ENCODE measurements around the gene ZNF624. TPM values are rescaled to one million over a fixed set of nuclear protein-coding genes. Genes with fewer than 3 reads are reported as not detected.

The ZNF624 gene
- total and polyA plus RNA-seq, 2 of the 4 experiments (the other 2 are of a cell fraction) = 0.80 to 3.8 TPM

DNA sequence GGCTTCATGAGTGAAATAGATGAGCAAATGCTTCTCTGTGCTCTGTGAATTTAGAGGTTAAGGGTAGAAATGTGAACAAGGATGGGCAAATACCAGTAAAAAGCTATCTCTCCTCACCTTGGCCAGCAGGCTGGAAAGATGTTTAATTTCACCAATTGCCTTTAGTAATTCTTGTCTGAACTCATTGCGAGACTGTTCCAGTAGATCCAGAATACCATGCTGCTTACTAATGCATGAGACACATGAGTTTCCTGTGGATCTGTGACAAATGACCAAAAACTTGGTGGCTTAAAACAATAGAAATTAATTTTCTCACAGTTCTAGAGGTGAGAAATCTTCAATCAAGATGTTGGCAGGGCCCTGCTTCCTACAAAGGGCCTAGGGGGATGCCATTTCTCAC is 9.3 kb upstream of the ZNF624 start:
- Histone ChIP-seq H3K23ac (ENCODE audit: low read depth, low read length) (no peak overlapping the region), H3K27me3 (ENCODE audit: control insufficient read depth, insufficient read depth, low read length) (peaks cover 27% of the 10 kb centered on the region), H3K18ac (ENCODE audit: low read depth, low read length) (no peak overlapping the region), H4K91ac (ENCODE audit: insufficient read depth, low read depth, low read length) (no peak overlapping the region), H3K79me1 (ENCODE audit: low read depth in 1 of 2, low read length in 2 of 2) (no peaks in the 10 kb centered on the region), H3K4me2 (ENCODE audit: low read depth, low read length) (no peak overlapping the region), H3K4me1 (ENCODE audit: control insufficient read depth, insufficient read depth, low read length) (peaks cover 2% of the 10 kb centered on the region; the same call in 1 of the 2 replicates), H2AK9ac (replicated peaks; ENCODE audit: low read depth, low read length, poor library complexity) (no peak overlapping the region), H3K36me3 (ENCODE audit: control insufficient read depth, insufficient read depth, low read length) (no peaks in the 10 kb centered on the region), H4K5ac (ENCODE audit: low read depth, low read length) (no peak overlapping the region), H3K14ac (replicated peaks; ENCODE audit: low read depth, low read length) (no peak overlapping the region), H3K27ac (ENCODE audit: insufficient read depth, low read length) (no peak overlapping the region), H2BK20ac (ENCODE audit: low read depth, low read length) (no peak overlapping the region), H3K9me3 (ENCODE audit: control insufficient read depth, insufficient read depth, low read length) (peaks cover 3% of the 10 kb centered on the region; the same call in 1 of the 2 replicates), H2AFZ (replicated peaks; ENCODE audit: low read length, poor library complexity) (no peak overlapping the region), H2BK5ac (ENCODE audit: low read depth, low read length, poor library complexity, severe bottlenecking) (no peak overlapping the region), H2AK5ac (ENCODE audit: low read depth, low read length) (no peak overlapping the region), H3K9me1 (ENCODE audit: insufficient read depth, low read length) (no peaks in the 10 kb centered on the region), H4K8ac (ENCODE audit: low read depth in 2 of 2, low read length in 2 of 2) (no peak overlapping the region), H3K56ac (ENCODE audit: extremely low read depth, insufficient read depth, low read length) (no peak overlapping the region), H3K4ac (ENCODE audit: low read depth, low read length) (no peak overlapping the region), H2BK15ac (ENCODE audit: low read depth, low read length) (no peak overlapping the region), H4K20me1 (ENCODE audit: insufficient read depth, low read length) (no peaks in the 10 kb centered on the region), H3K4me3 (ENCODE audit: insufficient read depth, low read depth, low read length) (no peak overlapping the region), H3K9ac (ENCODE audit: low read depth, low read length) (no peak overlapping the region), H2BK120ac (ENCODE audit: low read depth, low read length) (no peak overlapping the region)
- ATAC-seq (ENCODE audit: low read depth) (no peak), DNase-seq (no peak)
- POLR2A ChIA-PET (ENCODE audit: unreplicated experiment) = no interaction called here
- TF ChIP-seq, protein P1, sequence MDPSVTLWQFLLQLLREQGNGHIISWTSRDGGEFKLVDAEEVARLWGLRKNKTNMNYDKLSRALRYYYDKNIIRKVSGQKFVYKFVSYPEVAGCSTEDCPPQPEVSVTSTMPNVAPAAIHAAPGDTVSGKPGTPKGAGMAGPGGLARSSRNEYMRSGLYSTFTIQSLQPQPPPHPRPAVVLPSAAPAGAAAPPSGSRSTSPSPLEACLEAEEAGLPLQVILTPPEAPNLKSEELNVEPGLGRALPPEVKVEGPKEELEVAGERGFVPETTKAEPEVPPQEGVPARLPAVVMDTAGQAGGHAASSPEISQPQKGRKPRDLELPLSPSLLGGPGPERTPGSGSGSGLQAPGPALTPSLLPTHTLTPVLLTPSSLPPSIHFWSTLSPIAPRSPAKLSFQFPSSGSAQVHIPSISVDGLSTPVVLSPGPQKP (IDR thresholded peaks at IDR 0.05; ENCODE audit: borderline replicate concordance, low read depth, low read length) = no peak
- TF ChIP-seq NFE2L2 (IDR thresholded peaks at IDR 0.05; ENCODE audit: low read depth, low read length) (no peak), MXI1 (IDR thresholded peaks at IDR 0.05; ENCODE audit: borderline replicate concordance, low read depth, low read length) (no peak), RFX5 (IDR thresholded peaks at IDR 0.05; ENCODE audit: low read depth, low read length) (no peak), RAD21 (IDR thresholded peaks at IDR 0.05; ENCODE audit: low read length) (no peak)
- TF ChIP-seq, protein P2, sequence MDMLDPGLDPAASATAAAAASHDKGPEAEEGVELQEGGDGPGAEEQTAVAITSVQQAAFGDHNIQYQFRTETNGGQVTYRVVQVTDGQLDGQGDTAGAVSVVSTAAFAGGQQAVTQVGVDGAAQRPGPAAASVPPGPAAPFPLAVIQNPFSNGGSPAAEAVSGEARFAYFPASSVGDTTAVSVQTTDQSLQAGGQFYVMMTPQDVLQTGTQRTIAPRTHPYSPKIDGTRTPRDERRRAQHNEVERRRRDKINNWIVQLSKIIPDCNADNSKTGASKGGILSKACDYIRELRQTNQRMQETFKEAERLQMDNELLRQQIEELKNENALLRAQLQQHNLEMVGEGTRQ (IDR thresholded peaks at IDR 0.05; ENCODE audit: low read depth, low read length) = no peak
- TF ChIP-seq, protein P3, sequence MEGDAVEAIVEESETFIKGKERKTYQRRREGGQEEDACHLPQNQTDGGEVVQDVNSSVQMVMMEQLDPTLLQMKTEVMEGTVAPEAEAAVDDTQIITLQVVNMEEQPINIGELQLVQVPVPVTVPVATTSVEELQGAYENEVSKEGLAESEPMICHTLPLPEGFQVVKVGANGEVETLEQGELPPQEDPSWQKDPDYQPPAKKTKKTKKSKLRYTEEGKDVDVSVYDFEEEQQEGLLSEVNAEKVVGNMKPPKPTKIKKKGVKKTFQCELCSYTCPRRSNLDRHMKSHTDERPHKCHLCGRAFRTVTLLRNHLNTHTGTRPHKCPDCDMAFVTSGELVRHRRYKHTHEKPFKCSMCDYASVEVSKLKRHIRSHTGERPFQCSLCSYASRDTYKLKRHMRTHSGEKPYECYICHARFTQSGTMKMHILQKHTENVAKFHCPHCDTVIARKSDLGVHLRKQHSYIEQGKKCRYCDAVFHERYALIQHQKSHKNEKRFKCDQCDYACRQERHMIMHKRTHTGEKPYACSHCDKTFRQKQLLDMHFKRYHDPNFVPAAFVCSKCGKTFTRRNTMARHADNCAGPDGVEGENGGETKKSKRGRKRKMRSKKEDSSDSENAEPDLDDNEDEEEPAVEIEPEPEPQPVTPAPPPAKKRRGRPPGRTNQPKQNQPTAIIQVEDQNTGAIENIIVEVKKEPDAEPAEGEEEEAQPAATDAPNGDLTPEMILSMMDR (conservative IDR thresholded peaks at IDR 0.05; ENCODE audit: low read depth, low read length) = no peak
- dilution Hi-C loops (cut with HindIII; ENCODE audit: low sequenced_read_pairs, unreplicated experiment) (no loop called here), in situ Hi-C loops (cut with MboI; ENCODE audit: low sequenced_read_pairs) (no loop called here), intact Hi-C loops (cut with micrococcal nuclease) (no loop called here)
- no CpG with 5 or more reads among the region's 1 CpG for whole genome bisulfite sequencing, 2 experiments (ENCODE audit: extremely low coverage in 2 of 2, insufficient read length in 1 of 2)
- BruUV-seq (replicated peaks) = no TSS peak
- CTCF ChIA-PET = no interaction called here

Data from IMR-90 (cell line).